K562 (cell line): ENCODE data around the gene DZIP1. TPM values are rescaled to one million over a fixed set of nuclear protein-coding genes. Genes with fewer than 3 reads are reported as not detected.

Source experiments
- ARID4B ChIP-seq: sonication (generic); formaldehyde crosslinking; IDR thresholded peaks from 2 replicates; pipeline ENCODE4 v1.8.0; 2022; ENCODE audit warnings: mild to moderate bottlenecking, missing genetic modification reagents
- CEBPG ChIP-seq, 3 experiments: fragments of 200-800 bp in 1 of 3; sonication (Bioruptor generic) in 1 of 3; sonication (generic) in 1 of 3; formaldehyde crosslinking in 1 of 3; IDR thresholded peaks in 2 of 3; conservative IDR thresholded peaks in 1 of 3; 2 replicates each; pipeline versions ENCODE4 v1.6.1 to v1.8.0; 2016 to 2022; ENCODE audit warnings: missing compliant biosample characterization in 2 of 3, missing genetic modification characterization in 2 of 3, mild to moderate bottlenecking in 1 of 3, missing genetic modification reagents in 1 of 3
- CHAMP1 ChIP-seq: fragments of 450-650 bp; IDR thresholded peaks from 2 replicates; pipeline ENCODE4 v1.6.1; 2016; ENCODE audit warnings: mild to moderate bottlenecking
- DPF2 ChIP-seq: fragments of 450-650 bp; IDR thresholded peaks from 2 replicates; pipeline ENCODE4 v1.6.1; 2016
- E2F1 ChIP-seq: sonication (generic); formaldehyde crosslinking; IDR thresholded peaks from 2 replicates; pipeline ENCODE4 v1.8.1; 2023; ENCODE audit warnings: mild to moderate bottlenecking, missing genetic modification reagents, moderate library complexity
- ETV1 ChIP-seq: fragments of 450-650 bp; conservative IDR thresholded peaks from 2 replicates; pipeline ENCODE4 v1.6.1; 2016; ENCODE audit warnings: missing genetic modification characterization, control low read depth, low read depth, missing compliant biosample characterization
- HNRNPK ChIP-seq: fragments of 200-400 bp; formaldehyde crosslinking; IDR thresholded peaks from one replicate; pipeline ENCODE4 v1.6.1; 2018; ENCODE audit warnings: mild to moderate bottlenecking, low read depth, low read length; ENCODE audit not compliant: poor library complexity, severe bottlenecking
- NFYB ChIP-seq: IDR thresholded peaks from 2 replicates; pipeline ENCODE4 v1.6.1; 2011; ENCODE audit warnings: mild to moderate bottlenecking, moderate library complexity; ENCODE audit not compliant: insufficient read length; ENCODE audit errors: extremely low read depth
- TGIF2 ChIP-seq: sonication (generic); formaldehyde crosslinking; IDR thresholded peaks from 2 replicates; pipeline ENCODE4 v1.8.1; 2022; ENCODE audit warnings: mild to moderate bottlenecking, missing genetic modification reagents, moderate library complexity
- ZBTB5 ChIP-seq: fragments of 450-650 bp; IDR thresholded peaks from 2 replicates; pipeline ENCODE4 v1.6.1; 2017; ENCODE audit warnings: antibody characterized with exemption
- ZKSCAN8 ChIP-seq: fragments of 200-800 bp; sonication (Bioruptor generic); IDR thresholded peaks from 2 replicates; pipeline ENCODE4 v1.6.1; 2016; ENCODE audit warnings: missing genetic modification characterization, missing compliant biosample characterization
- ZNF165 ChIP-seq: fragments of 250-450 bp; sonication (Bioruptor Pico); IDR thresholded peaks from 2 replicates; pipeline ENCODE4 v1.4.0; 2020; ENCODE audit warnings: borderline replicate concordance
- ZNF655 ChIP-seq: fragments of 250-450 bp; sonication (Bioruptor Pico); IDR thresholded peaks from 2 replicates; pipeline ENCODE4 v1.5.0; 2021
- ZNF764 ChIP-seq: fragments of 250-450 bp; sonication (Bioruptor Pico); IDR thresholded peaks from 2 replicates; pipeline ENCODE4 v1.4.0; 2020; ENCODE audit warnings: low read depth, mild to moderate bottlenecking, moderate library complexity
- polyA plus RNA-seq, 8 experiments: library from polyadenylated mRNA; depleted of rRNA in 4 of 8; stranded (reverse) in 5 of 8; unstranded in 3 of 8; fragments of >200 nt; fragmentation: Nextera tagmentation in 2 of 8; fragmentation: Illumina TruSeq in 1 of 8; extraction: Ambion mirVana in 2 of 8; extraction: Trizol in 1 of 8; gene quantifications; 2 replicates each; pipeline versions ENCODE4 v1.2.1 to v1.2.3, GENCODE V29; 2011 to 2014; ENCODE audit warnings: inconsistent platforms in 1 of 8, missing spikeins in 1 of 8
- total RNA-seq, 7 experiments: library from RNA; depleted of rRNA in 6 of 7; stranded (reverse); fragments of >200 nt in 6 of 7; fragmentation: Illumina TruSeq in 2 of 7; extraction: Trizol in 2 of 7; gene quantifications; 2 replicates each; pipeline versions ENCODE4 v1.2.1 to v1.2.3, GENCODE V29; 2011 to 2021; ENCODE audit warnings: low replicate concordance in 1 of 7

Gene DZIP1
- total and polyA plus RNA-seq, 9 of the 15 experiments (the other 6 are each of a cell fraction or from before 2014, with no cell fraction given) = 0.07 TPM; not detected in 8

- TF ChIP-seq ZNF655 (CRISPR knock-in tag) = no peak
- TF ChIP-seq DPF2 = no peak
- TF ChIP-seq ZKSCAN8 (CRISPR knock-in tag) = no peak
- TF ChIP-seq NFYB = peak; percentile 44
- no peak for TF ChIP-seq TGIF2 (CRISPR knock-in tag)
- no peak for TF ChIP-seq ETV1 (tag)
- TF ChIP-seq ZNF764 (CRISPR knock-in tag) = no peak
- TF ChIP-seq ZBTB5 = no peak
- TF ChIP-seq CEBPG (CRISPR knock-in tag; IDR thresholded peaks at IDR 0.05) = no peak
- TF ChIP-seq CEBPG (tag; conservative IDR thresholded peaks at IDR 0.05 in 1 of 2, IDR thresholded peaks at IDR 0.05 in 1 of 2) = no peak
- no peak for TF ChIP-seq CHAMP1
- no peak for TF ChIP-seq ARID4B
- TF ChIP-seq ZNF165 (CRISPR knock-in tag) = no peak
- no peak for TF ChIP-seq HNRNPK
- no peak for TF ChIP-seq E2F1 (CRISPR knock-in tag)
Observed at GRCh38 chr13:95676762-95677563, 32.5 kb upstream of the DZIP1 start, which contains the start of gene DNAJC3 (continued).
